Fibroblast of skin of left biceps (primary cell): Measurements from ENCODE around the gene C5orf46.
A peak's percentile ranks its signal among the peaks of the same experiment; 100 is the strongest.

Source experiments
- DNase-seq, 2 experiments: peaks; one replicate each; pipeline ENCODE4 v3.0.0-alpha.2; 2013; ENCODE audit warnings: low read depth in 2 of 2

C5orf46 gene

DNA sequence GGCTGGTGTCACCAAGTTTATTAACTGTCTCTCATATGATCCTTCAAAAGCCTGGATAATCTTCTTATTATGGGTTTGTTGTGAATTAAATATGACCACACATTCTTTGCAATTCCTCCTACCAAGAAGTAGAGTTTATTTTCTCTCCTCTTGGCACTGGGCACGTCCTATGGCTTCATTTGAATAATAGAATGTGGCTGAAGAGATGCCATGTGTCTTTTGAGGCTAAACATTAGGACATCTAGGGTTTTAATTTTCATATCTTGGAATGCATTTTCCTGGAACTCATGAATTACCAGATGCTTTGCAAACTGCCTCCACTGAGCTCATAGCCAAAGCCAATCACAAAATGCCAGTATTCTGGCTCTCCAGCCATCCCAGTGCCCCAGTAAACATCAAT lies 47.8 kb downstream of the C5orf46 start:
- no peak for DNase-seq

DNA sequence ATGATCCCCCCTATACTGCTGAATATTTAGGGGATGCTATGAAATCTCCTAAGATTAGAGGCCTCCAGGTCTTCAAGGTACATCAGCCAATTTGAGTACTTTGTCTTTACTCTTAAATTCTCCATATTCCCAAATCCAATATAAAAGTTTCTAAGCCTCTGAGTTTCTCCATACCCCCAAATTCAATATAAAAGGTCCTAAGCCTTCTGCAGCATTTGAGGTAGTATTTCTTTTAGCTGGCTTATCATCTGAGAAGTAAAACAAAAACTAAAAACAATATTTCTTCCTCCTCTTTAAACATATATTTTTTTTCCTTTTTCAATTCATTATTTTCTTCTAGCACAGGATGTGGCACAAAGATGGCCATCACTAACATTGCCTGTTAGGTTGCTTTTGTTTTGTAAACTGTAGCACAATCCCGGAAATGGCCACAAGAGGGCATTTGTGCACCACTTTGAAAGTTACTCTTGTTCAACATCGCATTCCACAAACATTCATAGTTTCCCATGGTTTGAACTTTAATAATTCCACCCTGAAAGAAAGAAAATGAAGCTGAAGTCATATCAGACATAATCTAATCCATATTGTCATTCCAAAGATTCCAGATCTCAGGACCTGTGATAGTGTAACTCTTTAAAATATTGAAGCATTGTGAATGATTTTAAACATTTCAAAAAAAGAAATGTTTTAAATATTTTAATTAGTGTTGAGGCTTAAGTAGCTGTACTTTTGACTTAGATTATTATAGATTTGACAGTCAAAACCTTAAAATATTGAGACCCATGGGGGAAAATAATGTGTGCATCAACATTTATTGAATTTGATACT lies 48.8 kb downstream of the C5orf46 start:
- DNase-seq = peak; percentile 13 to 18

- DNase-seq = no peak
Measured at GRCh38 chr5:147856801-147857200, 49.5 kb downstream of the C5orf46 start.

- DNase-seq = no peak
Measured at GRCh38 chr5:147855774-147856069, 50.6 kb downstream of the C5orf46 start.

DNA sequence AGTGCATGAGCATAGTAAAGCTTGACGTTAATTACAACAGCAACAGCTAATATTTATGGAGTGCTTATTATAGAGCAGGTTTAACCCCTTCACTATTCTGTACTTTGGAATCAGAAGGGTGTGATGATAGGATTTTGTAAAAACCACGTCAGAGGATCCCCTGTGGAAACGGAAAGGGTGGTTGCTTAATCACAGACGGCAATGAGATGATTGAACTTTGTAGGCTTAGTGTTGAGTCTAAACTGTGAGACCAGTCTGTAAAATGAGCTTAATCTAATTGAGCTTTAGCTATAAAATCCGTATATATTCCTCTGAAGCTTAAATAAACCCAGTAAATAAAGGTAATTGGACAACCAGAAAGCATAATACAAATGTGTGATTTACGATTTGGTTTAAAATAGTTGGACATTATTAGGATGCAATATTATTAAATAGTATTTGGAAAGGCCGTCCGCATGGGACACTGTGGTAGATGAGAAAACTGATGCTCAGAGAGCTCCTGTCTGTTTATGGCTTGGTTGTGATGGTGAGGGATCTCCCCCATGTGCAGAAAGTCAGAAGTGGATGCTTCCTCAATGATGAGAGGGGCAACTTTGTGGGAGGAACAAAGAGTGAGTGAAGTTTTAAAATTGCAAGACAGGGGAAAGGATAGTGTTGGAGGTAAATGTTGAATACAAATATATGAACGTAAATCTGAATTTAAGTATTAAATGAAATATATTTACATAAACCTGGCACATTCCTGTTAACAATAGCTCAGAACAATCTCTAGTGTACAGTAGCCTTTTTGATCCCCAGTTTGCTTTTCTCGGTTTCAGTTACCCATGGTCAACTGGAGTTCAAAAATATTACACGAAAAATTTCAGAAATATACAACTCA lies 51.2 kb downstream of the C5orf46 start:
- DNase-seq = no peak

GRCh38 chr5:147854331-147854730 lies 52.0 kb downstream of the C5orf46 start:
- no peak for DNase-seq

GRCh38 chr5:147853372-147853987 lies 52.9 kb downstream of the C5orf46 start:
- DNase-seq = no peak

DNA sequence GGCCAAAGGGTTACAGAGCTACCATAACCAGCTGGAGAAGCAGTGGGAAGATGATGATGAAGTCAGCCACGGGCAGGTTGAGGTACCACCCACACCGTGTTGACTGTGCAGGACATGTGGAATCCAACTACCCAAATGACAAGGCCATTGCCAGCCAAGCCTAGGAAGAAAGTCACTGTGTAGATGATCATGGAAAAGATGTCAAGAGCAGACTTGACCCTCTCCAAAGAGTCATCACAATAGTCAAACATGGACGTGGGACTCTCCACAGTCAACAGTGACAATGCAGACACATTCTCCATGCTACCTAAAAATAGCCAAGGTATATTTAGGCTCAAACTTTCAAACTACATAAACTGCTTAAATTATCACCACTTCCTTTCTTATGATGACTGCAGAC lies 54.0 kb downstream of the C5orf46 start:
- DNase-seq = no peak

DNA sequence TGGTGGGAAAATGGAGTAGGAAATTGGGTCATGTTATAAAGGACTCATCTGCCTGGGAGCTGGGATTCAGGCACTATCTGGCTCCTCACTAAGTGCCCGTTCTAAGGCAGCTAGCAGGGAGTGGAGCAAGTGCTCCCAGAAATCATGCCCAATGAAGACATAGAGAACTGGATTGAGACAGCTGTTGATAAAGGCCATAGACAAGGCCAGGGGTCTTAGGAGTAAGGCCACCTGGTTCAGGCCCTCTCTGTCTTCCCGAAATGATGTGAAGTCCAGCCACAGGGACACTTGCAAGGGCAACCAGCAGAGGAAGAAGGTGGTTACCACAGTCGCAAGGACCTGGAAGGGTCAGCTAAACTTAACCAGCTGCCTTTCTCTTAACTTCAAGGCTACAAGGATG lies 54.8 kb downstream of the C5orf46 start:
- DNase-seq = no peak

GRCh38 chr5:147849226-147849625 lies 57.1 kb downstream of the C5orf46 start:
- no peak for DNase-seq

GRCh38 chr5:147845618-147846017 lies 60.7 kb downstream of the C5orf46 start:
- no peak for DNase-seq

GRCh38 chr5:147844846-147845245 lies 61.5 kb downstream of the C5orf46 start:
- no peak for DNase-seq

DNA sequence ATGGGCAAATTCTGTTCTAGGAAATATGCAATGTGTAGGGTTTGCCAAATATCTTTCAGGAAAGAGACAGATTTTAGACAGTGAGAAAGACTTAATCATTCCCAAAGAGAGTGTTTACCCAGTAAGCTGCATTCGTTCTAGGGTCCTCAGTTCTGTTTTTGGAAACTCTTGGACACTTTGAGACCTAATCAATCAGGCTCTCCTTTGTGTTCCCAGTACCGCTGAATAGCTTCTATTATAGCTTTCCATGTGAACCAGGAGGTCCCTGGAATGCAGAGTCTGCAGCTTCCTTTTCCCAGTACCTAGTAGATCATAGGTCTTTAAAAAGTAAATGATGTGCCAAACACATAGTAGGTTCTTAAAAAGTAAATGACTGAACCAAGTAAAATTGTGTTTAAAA lies 63.5 kb downstream of the C5orf46 start:
- no peak for DNase-seq
